Neural progenitor cell (in vitro differentiated cells): ENCODE measurements around the gene MAN1A2. TPM values are rescaled to one million over a fixed set of nuclear protein-coding genes. Genes with fewer than 3 reads are reported as not detected.
A peak's percentile ranks its signal among the peaks of the same experiment; 100 is the strongest.

Source experiments
- DNase-seq: peaks from one replicate; pipeline ENCODE4 v3.0.0-alpha.2; 2016; ENCODE audit warnings: low spot score
- H2AFZ ChIP-seq: fragments of 200-600 bp; sonication (generic); replicated peaks from 2 replicates; pipeline ENCODE4 v1.6.1; 2016; ENCODE audit warnings: antibody characterized with exemption
- H3F3A ChIP-seq: fragments of 200-600 bp; sonication (generic); 2 replicates; pipeline ENCODE4 v1.6.1; 2016; ENCODE audit warnings: antibody characterized with exemption, low read depth
- H3K27ac ChIP-seq: fragments of 200-600 bp; sonication (generic); 2 replicates; pipeline ENCODE4 v1.5.1; 2016; ENCODE audit warnings: mild to moderate bottlenecking
- H3K27me3 ChIP-seq: fragments of 200-600 bp; sonication (generic); 2 replicates; pipeline ENCODE4 v1.6.1; 2016; ENCODE audit warnings: mild to moderate bottlenecking, moderate library complexity
- H3K36me3 ChIP-seq: fragments of 200-600 bp; sonication (generic); 2 replicates; pipeline ENCODE4 v1.5.1; 2016
- H3K4me1 ChIP-seq: fragments of 200-600 bp; sonication (generic); 2 replicates; pipeline ENCODE4 v1.6.1; 2016; ENCODE audit warnings: mixed run types
- H3K4me2 ChIP-seq: fragments of 200-600 bp; sonication (generic); 2 replicates; pipeline ENCODE4 v1.6.1; 2016
- H3K4me3 ChIP-seq: fragments of 200-600 bp; sonication (generic); 2 replicates; pipeline ENCODE4 v1.5.1; 2016
- H3K79me2 ChIP-seq: fragments of 200-600 bp; sonication (generic); 2 replicates; pipeline ENCODE4 v1.6.1; 2016; ENCODE audit warnings: low read depth
- H3K9ac ChIP-seq: fragments of 200-600 bp; sonication (generic); 2 replicates; pipeline ENCODE4 v1.6.1; 2016
- H3K9me3 ChIP-seq: fragments of 200-600 bp; sonication (generic); 2 replicates; pipeline ENCODE4 v1.5.1; 2016; ENCODE audit warnings: low read depth
- H4K20me1 ChIP-seq: fragments of 200-600 bp; sonication (generic); 2 replicates; pipeline ENCODE4 v1.6.1; 2016; ENCODE audit warnings: low read depth
- H3K27ac Mint-ChIP-seq: 3 replicates; pipeline ENCODE4 v1.8.0; 2021; ENCODE audit warnings: mixed read lengths
- H3K27me3 Mint-ChIP-seq: 2 replicates; pipeline ENCODE4 v1.8.0; 2022; ENCODE audit warnings: low read depth, mild to moderate bottlenecking, inconsistent platforms, moderate library complexity, mixed read lengths; ENCODE audit not compliant: insufficient read depth
- H3K36me3 Mint-ChIP-seq: 3 replicates; pipeline ENCODE4 v1.8.0; 2021; ENCODE audit warnings: mixed read lengths
- H3K4me1 Mint-ChIP-seq: 3 replicates; pipeline ENCODE4 v1.8.0; 2021; ENCODE audit warnings: mixed read lengths
- H3K4me3 Mint-ChIP-seq: 3 replicates; pipeline ENCODE4 v1.8.0; 2021; ENCODE audit warnings: mild to moderate bottlenecking, moderate library complexity, mixed read lengths
- H3K9me3 Mint-ChIP-seq: 3 replicates; pipeline ENCODE4 v1.8.0; 2020; ENCODE audit warnings: mixed read lengths
- CTCF ChIP-seq: fragments of 200-600 bp; sonication (generic); IDR thresholded peaks from 2 replicates; pipeline ENCODE4 v1.5.1; 2017; ENCODE audit warnings: antibody characterized with exemption, mild to moderate bottlenecking
- EZH2 ChIP-seq: fragments of 200-600 bp; sonication (generic); IDR thresholded peaks from 2 replicates; pipeline ENCODE4 v1.6.1; 2017; ENCODE audit warnings: antibody characterized with exemption, mild to moderate bottlenecking, moderate library complexity
- EZH2phosphoT487 ChIP-seq: fragments of 200-600 bp; sonication (generic); IDR thresholded peaks from 2 replicates; pipeline ENCODE4 v1.6.1; 2017; ENCODE audit warnings: antibody characterized with exemption
- total RNA-seq: library from RNA; depleted of rRNA; stranded (reverse); fragments of >200 nt; gene quantifications from 2 replicates; pipeline ENCODE4 v1.2.3, GENCODE V29; 2015; ENCODE audit warnings: low replicate concordance

MAN1A2 gene
- total RNA-seq, 1 donor from 2014 or later = 28.6 TPM

DNA sequence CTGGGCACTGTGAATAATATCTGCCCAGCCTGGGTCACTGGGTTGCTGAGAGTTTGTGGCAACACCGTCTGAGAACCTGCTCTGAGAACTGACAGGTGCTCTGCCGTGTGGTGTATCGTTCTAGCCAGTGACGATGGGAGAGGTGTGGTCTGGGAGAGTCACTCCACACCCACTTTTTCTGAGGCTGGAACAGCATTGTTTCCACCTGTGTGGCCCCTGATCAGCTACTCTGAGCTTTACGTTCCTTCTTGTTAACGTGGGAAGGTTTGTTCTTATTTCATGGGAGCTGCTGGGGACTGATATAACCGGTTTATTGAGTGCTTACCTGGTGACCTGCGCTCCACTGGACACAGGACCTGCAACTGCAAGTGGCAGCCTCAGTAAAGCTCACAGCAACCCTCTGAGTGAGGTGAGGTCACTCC, 203.8 kb downstream of the MAN1A2 start:
- Mint-ChIP-seq H3K4me3 (no peak overlapping the region), H3K27ac (no peak overlapping the region), H3K36me3 (no peaks in the 10 kb centered on the region), H3K4me1 (peaks cover 7% of the 10 kb centered on the region), H3K9me3 (no peaks in the 10 kb centered on the region), H3K27me3 (peaks cover 13% of the 10 kb centered on the region)
- H4K20me1 ChIP-seq = no peaks in the 10 kb centered on the region
- no peak for DNase-seq
- H3K36me3 ChIP-seq = no peaks in the 10 kb centered on the region
- no peak overlapping the region for H2AFZ ChIP-seq
- H3F3A ChIP-seq = no peaks in the 10 kb centered on the region
- no peaks in the 10 kb centered on the region for H3K79me2 ChIP-seq
- no peak for TF ChIP-seq CTCF
- no peak for TF ChIP-seq EZH2
- no peak for TF ChIP-seq EZH2phosphoT487
- no peak overlapping the region for H3K4me2 ChIP-seq
- H3K4me1 ChIP-seq = peaks cover 11% of the 10 kb centered on the region
- H3K27ac ChIP-seq = no peak overlapping the region
- no peaks in the 10 kb centered on the region for H3K9me3 ChIP-seq
- H3K4me3 ChIP-seq = no peak overlapping the region
- no peak overlapping the region for H3K9ac ChIP-seq
- no peaks in the 10 kb centered on the region for H3K27me3 ChIP-seq

GRCh38 chr1:117571496-117571895, 204.2 kb downstream of the MAN1A2 start:
- peak overlapping the region; percentile 53 for H3K27ac Mint-ChIP-seq
- DNase-seq = no peak

GRCh38 chr1:117572546-117572945, 205.3 kb downstream of the MAN1A2 start:
- Histone ChIP-seq H3K4me2 (no peak overlapping the region), H3K79me2 (no peaks in the 10 kb centered on the region), H3K9me3 (no peaks in the 10 kb centered on the region), H3K36me3 (no peaks in the 10 kb centered on the region), H4K20me1 (no peaks in the 10 kb centered on the region), H2AFZ (no peak overlapping the region), H3K27me3 (no peaks in the 10 kb centered on the region), H3K9ac (no peak overlapping the region), H3K27ac (no peak overlapping the region), H3K4me1 (peaks cover 11% of the 10 kb centered on the region), H3F3A (no peaks in the 10 kb centered on the region), H3K4me3 (no peak overlapping the region)
- H3K9me3 Mint-ChIP-seq = no peaks in the 10 kb centered on the region
- H3K4me3 Mint-ChIP-seq = no peak overlapping the region
- no peak overlapping the region for H3K27ac Mint-ChIP-seq
- TF ChIP-seq EZH2phosphoT487 = no peak
- TF ChIP-seq EZH2 = no peak
- no peak for TF ChIP-seq CTCF
- peaks cover 7% of the 10 kb centered on the region for H3K4me1 Mint-ChIP-seq
- H3K36me3 Mint-ChIP-seq = no peaks in the 10 kb centered on the region
- H3K27me3 Mint-ChIP-seq = peaks cover 13% of the 10 kb centered on the region
- no peak for DNase-seq

More at GRCh38 chr1:117571496-117571895, 204.2 kb downstream of the MAN1A2 start:
- Mint-ChIP-seq H3K27me3 (peaks cover 13% of the 10 kb centered on the region), H3K4me3 (no peak overlapping the region), H3K9me3 (no peaks in the 10 kb centered on the region), H3K36me3 (no peaks in the 10 kb centered on the region), H3K4me1 (peaks cover 7% of the 10 kb centered on the region)
- peaks cover 11% of the 10 kb centered on the region for H3K4me1 ChIP-seq
- no peak overlapping the region for H3K4me3 ChIP-seq
- H3F3A ChIP-seq = no peaks in the 10 kb centered on the region
- no peak overlapping the region for H3K27ac ChIP-seq
- no peak for TF ChIP-seq EZH2
- no peak for TF ChIP-seq CTCF
- no peak for TF ChIP-seq EZH2phosphoT487
- H2AFZ ChIP-seq = no peak overlapping the region
- no peaks in the 10 kb centered on the region for H3K9me3 ChIP-seq
- no peak overlapping the region for H3K9ac ChIP-seq
- H3K36me3 ChIP-seq = no peaks in the 10 kb centered on the region
- no peaks in the 10 kb centered on the region for H3K27me3 ChIP-seq
- no peak overlapping the region for H3K4me2 ChIP-seq
- H4K20me1 ChIP-seq = no peaks in the 10 kb centered on the region
- H3K79me2 ChIP-seq = no peaks in the 10 kb centered on the region
